Ovary (tissue), 9 donors: ENCODE measurements around the gene GOLGB1. TPM values are rescaled to one million over a fixed set of nuclear protein-coding genes. Genes with fewer than 3 reads are reported as not detected.

ENCODE experiments used
- DNase-seq, 5 donors: peaks; one replicate each; pipeline ENCODE4 v3.0.0-alpha.2; 2019 to 2020
- H3K27ac ChIP-seq, 2 donors: fragments of 200-600 bp; one replicate each; pipeline versions ENCODE4 v1.5.1 to v1.8.0; 2019 to 2022
- H3K27me3 ChIP-seq: fragments of 200-600 bp; one replicate; pipeline ENCODE4 v1.8.0; 2022
- H3K36me3 ChIP-seq: fragments of 200-600 bp; sonication (generic); one replicate; pipeline ENCODE4 v1.5.1; 2019
- H3K4me1 ChIP-seq: one replicate; pipeline ENCODE4 v1.8.1; 2013; ENCODE audit warnings: mild to moderate bottlenecking, moderate library complexity; ENCODE audit not compliant: insufficient read depth
- H3K4me3 ChIP-seq: fragments of 200-600 bp; sonication (generic); one replicate; pipeline ENCODE4 v1.5.1; 2017
- H3K9me3 ChIP-seq, 2 donors: fragments of 200-600 bp in 1 of 2; sonication (generic) in 1 of 2; one replicate each; pipeline versions ENCODE4 v1.5.1 to v1.8.1; 2013 to 2019; ENCODE audit warnings: mild to moderate bottlenecking in 1 of 2, moderate library complexity in 1 of 2
- EP300 ChIP-seq: sonication (generic); formaldehyde crosslinking; IDR thresholded peaks from one replicate; pipeline ENCODE4 v1.6.1; 2017; ENCODE audit warnings: antibody characterized with exemption
- POLR2A ChIP-seq: fragments of 450-650 bp; IDR thresholded peaks from one replicate; pipeline ENCODE4 v1.6.1; 2017; ENCODE audit warnings: antibody characterized with exemption, mild to moderate bottlenecking, moderate library complexity
- WGBS, 3 donors: extraction: QIAGEN DNeasy Blood & Tissue Kit in 1 of 3; methylation state at CpG; one replicate each; pipeline versions ENCODE4 v1.1.5 to v1.1.7; 2013 to 2017; 5-methylcytosine and 5-hydroxymethylcytosine counted together
- intact Hi-C, 4 donors: fragments of 100-400 bp; cut with DNase I; formaldehyde crosslinking; loops; one replicate each; pipeline versions ENCODE4 v1.11.0 to v1.15.1; 2022 to 2023
- polyA plus RNA-seq, 2 donors: library from polyadenylated mRNA; stranded (reverse); fragments of 200-250 nt in 1 of 2; fragments of 350-450 nt in 1 of 2; fragmentation: Illumina TruSeq in 1 of 2; extraction: RNeasy Lipid Tissue Mini Kit (QIAGEN cat#74804) in 1 of 2; gene quantifications; one replicate each; pipeline ENCODE4 v1.2.3, GENCODE V29; 2013 to 2014
- total RNA-seq, 7 donors: library from RNA; depleted of rRNA in 2 of 7; stranded (reverse); fragments of >200 nt in 2 of 7; fragmentation: NEBNext Ultra II Directional in 3 of 7; extraction: Animal tissue kit (Norgen Biotek cat#: 25700) in 3 of 7; gene quantifications; one replicate each; pipeline versions ENCODE4 v1.1.0 to v1.2.4, GENCODE V29; 2016 to 2023
- TF ChIP-seq, protein P1 (sequence below), 3 donors: fragments of 450-650 bp in 2 of 3; fragments of 200-600 bp in 1 of 3; IDR thresholded peaks; one replicate each; pipeline versions ENCODE4 v1.5.1 to v1.8.0; 2016 to 2022; ENCODE audit warnings: antibody characterized with exemption in 3 of 3, mild to moderate bottlenecking in 1 of 3
- donor health status: DM: no; HTN: no; CAD: no; lungs with moderate emphysema.
- donor health status: DM: no; HTN: no; CAD: no.
- donor health status: Bipolar disorder and iron deficiency.
- donor health status: DM: yes; HTN: yes; CAD: no.
- donor health status: DM: no; HTN: no; CAD: no.
- donor health status: DM: yes; HTN: yes; CAD: no.

GOLGB1 gene
- total and polyA plus RNA-seq, 9 donors: 18.9 to 70.5 (median 50.2) TPM

DNA sequence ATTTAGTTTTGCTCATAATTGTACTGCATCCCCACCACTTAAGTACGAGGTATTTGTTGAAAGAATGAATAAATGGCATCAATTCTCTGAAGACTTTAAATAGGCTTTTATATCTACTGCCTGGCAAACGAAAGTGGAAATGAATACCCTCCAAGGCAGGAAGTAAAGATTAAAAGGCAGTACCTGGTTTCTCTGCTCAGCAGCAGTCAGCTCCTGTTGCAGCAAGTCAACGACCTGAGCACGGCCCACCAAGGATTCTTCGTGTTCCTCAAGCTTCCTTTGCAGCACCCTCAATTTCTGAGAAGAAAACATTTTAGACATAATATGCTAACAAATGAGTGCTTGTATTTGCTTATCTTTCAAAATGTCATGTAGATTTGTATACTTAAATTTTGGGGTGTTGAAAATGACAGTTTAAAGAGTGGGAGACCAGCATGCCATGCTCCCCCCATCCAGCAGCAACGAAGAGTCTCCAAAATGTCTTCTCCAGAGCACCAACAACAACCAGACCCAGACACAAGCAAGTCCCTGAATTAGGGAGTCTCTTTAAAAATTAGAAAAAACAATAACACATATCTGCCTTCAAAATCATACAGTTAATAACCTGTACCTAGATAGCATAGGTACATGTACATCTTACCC lies 31.2 kb downstream of the GOLGB1 start:
- Histone ChIP-seq H3K27ac (no peak overlapping the region), H3K27me3 (no peaks in the 10 kb centered on the region), H3K36me3 (no peaks in the 10 kb centered on the region), H3K4me1 (peaks cover 4% of the 10 kb centered on the region), H3K9me3 (no peaks in the 10 kb centered on the region), H3K4me3 (no peak overlapping the region)
- DNase-seq: no peak
- intact Hi-C loops: loop anchor here in 1 of 4 donors (10.0 kb wide), 1 partner anchor 424 kb away; no protein-coding TSS in a partner anchor
- WGBS, 3 donors: 81 to 95% (median 83%) methylated on average over 6 of the region's 6 CpGs
- TF ChIP-seq, protein P1, sequence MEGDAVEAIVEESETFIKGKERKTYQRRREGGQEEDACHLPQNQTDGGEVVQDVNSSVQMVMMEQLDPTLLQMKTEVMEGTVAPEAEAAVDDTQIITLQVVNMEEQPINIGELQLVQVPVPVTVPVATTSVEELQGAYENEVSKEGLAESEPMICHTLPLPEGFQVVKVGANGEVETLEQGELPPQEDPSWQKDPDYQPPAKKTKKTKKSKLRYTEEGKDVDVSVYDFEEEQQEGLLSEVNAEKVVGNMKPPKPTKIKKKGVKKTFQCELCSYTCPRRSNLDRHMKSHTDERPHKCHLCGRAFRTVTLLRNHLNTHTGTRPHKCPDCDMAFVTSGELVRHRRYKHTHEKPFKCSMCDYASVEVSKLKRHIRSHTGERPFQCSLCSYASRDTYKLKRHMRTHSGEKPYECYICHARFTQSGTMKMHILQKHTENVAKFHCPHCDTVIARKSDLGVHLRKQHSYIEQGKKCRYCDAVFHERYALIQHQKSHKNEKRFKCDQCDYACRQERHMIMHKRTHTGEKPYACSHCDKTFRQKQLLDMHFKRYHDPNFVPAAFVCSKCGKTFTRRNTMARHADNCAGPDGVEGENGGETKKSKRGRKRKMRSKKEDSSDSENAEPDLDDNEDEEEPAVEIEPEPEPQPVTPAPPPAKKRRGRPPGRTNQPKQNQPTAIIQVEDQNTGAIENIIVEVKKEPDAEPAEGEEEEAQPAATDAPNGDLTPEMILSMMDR (IDR thresholded peaks at IDR 0.05): no peak
- TF ChIP-seq EP300 (no peak), POLR2A (no peak)

DNA sequence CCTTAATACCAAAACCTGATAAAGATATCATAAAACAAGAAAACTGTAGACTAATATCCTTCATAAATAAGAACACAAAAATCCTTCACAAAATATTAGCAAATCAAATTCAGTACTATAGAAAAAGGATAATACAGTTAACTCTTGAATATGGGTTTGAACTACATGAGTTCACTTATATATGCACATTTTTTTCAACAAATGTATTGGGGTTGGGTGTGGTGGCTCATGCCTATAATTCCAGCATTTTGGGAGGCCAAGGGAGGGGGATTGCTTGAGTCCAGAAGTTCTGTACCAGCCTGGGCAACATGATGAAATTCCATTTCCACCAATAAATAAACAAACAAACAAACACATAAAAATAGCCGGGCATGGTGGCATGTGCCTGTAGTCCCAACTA lies 39.2 kb downstream of the GOLGB1 start:
- DNase-seq: no peak
- Histone ChIP-seq H3K4me1 (peaks cover 1% of the 10 kb centered on the region), H3K36me3 (no peaks in the 10 kb centered on the region), H3K4me3 (no peak overlapping the region), H3K27me3 (no peaks in the 10 kb centered on the region), H3K27ac (no peak overlapping the region), H3K9me3 (no peaks in the 10 kb centered on the region)
- TF ChIP-seq POLR2A: no peak
- TF ChIP-seq, protein P1 (IDR thresholded peaks at IDR 0.05): no peak
- no peak for TF ChIP-seq EP300
- 40 to 84% (median 55%) methylated on average over 1 of the region's 1 CpG for WGBS, 3 donors
- intact Hi-C loops: loop anchor here in 1 of 4 donors (10.0 kb wide), 1 partner anchor 416 kb away; no protein-coding TSS in a partner anchor

DNA sequence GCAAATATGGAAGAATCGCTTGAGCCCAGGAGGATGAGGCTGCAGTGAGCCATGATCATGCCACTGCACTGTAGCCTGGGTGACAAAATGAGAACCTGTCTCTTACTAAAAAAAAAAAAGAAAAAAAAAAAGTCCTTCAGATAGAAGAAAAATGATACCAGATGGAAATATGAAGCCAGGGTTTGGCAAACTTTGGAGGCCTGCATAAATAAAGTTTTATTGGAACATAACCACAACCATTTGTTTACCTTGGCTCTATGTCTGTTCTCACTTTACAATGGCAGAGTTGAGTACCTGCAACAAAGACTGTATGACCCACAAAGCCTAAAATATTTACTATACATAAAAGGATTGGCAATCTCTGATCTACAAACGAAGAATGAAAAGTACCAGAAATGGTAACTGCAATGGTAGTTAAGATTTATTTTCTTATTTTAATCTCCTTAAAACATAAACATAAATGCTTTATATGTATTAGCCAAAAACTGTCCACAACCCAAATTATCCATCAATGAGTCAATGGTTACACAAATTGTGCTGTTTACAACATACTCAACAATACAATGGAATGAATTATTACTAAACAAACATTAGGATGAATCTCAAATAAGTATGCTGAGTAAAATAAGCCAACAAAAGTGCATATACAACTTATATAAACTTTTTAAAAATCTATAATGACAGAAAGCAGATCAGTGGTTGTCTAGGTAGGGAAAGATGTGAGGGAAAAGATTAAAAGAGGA lies 41.8 kb downstream of the GOLGB1 start:
- H3K27me3 ChIP-seq: no peaks in the 10 kb centered on the region
- no peak overlapping the region for H3K27ac ChIP-seq
- DNase-seq: no peak
- H3K9me3 ChIP-seq: no peaks in the 10 kb centered on the region
- 91 to 98% (median 97%) methylated on average over 2 of the region's 2 CpGs for WGBS, 3 donors
- intact Hi-C loops: no loop called here
- H3K36me3 ChIP-seq: no peaks in the 10 kb centered on the region
- no peak overlapping the region for H3K4me3 ChIP-seq
- TF ChIP-seq, protein P1 (IDR thresholded peaks at IDR 0.05): no peak
- no peak for TF ChIP-seq POLR2A
- no peak for TF ChIP-seq EP300
- no peaks in the 10 kb centered on the region for H3K4me1 ChIP-seq

DNA sequence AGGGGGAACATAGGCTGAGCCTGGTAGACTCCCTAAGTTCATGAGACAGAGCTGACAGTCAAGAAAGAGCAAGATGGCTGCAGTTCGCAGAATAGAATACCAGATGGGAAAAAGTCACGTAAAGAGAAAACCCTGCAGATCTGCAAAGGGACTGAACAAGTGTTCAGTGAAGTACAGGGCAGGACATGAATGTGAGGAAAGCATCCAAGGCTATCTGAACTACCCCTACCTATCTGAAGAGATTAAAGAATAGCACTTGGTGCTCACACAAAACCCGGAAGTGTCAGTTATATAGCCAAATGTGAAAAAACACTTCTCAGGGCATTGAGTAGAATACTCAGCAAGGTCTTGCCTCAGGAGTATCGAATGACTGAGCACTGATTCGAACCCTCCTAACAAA lies 44.0 kb downstream of the GOLGB1 start:
- WGBS, 3 donors: 92 to 96% (median 96%) methylated on average over 5 of the region's 5 CpGs
- TF ChIP-seq, protein P1 (IDR thresholded peaks at IDR 0.05): no peak
- no peak for TF ChIP-seq POLR2A
- TF ChIP-seq EP300: no peak
- no peak overlapping the region for H3K27ac ChIP-seq
- H3K4me3 ChIP-seq: no peak overlapping the region
- no peaks in the 10 kb centered on the region for H3K4me1 ChIP-seq
- intact Hi-C loops: no loop called here
- H3K27me3 ChIP-seq: no peaks in the 10 kb centered on the region
- DNase-seq: no peak
- H3K9me3 ChIP-seq: no peaks in the 10 kb centered on the region
- no peaks in the 10 kb centered on the region for H3K36me3 ChIP-seq
